OCI-LY7 (cell line): ENCODE data around the gene HDAC4. TPM values are rescaled to one million over a fixed set of nuclear protein-coding genes. Genes with fewer than 3 reads are reported as not detected.

Experiments
- BruUV-seq: library from RNA; stranded (reverse); fragments of 400-500 nt; replicated peaks from 2 replicates; lab custom pipeline; 2021; lab: Mats Ljungman, UMichigan
- CTCF ChIA-PET: fragments of 300-600 bp; sonication (Branson Sonifier 250); formaldehyde crosslinking; loops from one replicate; lab custom pipeline; 2022; ENCODE audit warnings: antibody characterized with exemption; ENCODE audit not compliant: unreplicated experiment; lab: Charles Lee
- POLR2A ChIA-PET: fragments of 300-600 bp; sonication (Branson Sonifier 250); formaldehyde crosslinking; loops from one replicate; lab custom pipeline; 2022; ENCODE audit warnings: antibody characterized with exemption; lab: Charles Lee
- DNase-seq: peaks from one replicate; pipeline ENCODE4 v3.0.0-alpha.2; 2015; ENCODE audit warnings: low spot score
- H2AFZ ChIP-seq: fragments of 200-600 bp; sonication (generic), shearing (Covaris generic); 2 replicates; pipeline ENCODE4 v1.6.1; 2014; ENCODE audit warnings: mild to moderate bottlenecking, antibody characterized with exemption, low read length, moderate library complexity
- H3K27ac ChIP-seq: fragments of 200-600 bp; sonication (generic); 2 replicates; pipeline ENCODE4 v1.5.1; 2014; ENCODE audit warnings: mixed run types, low read depth, mild to moderate bottlenecking, moderate library complexity, low read length, inconsistent platforms; ENCODE audit not compliant: poor library complexity, severe bottlenecking
- H3K36me3 ChIP-seq: fragments of 200-600 bp; sonication (generic); 2 replicates; pipeline ENCODE4 v1.6.1; 2014; ENCODE audit warnings: mild to moderate bottlenecking, antibody characterized with exemption, low read length, moderate library complexity, mixed read lengths; ENCODE audit not compliant: insufficient read depth
- H3K4me1 ChIP-seq: fragments of 200-600 bp; sonication (generic); 2 replicates; pipeline ENCODE4 v1.5.1; 2014; ENCODE audit warnings: mild to moderate bottlenecking, low read length; ENCODE audit not compliant: insufficient read depth, poor library complexity, severe bottlenecking
- H3K4me2 ChIP-seq: fragments of 200-600 bp; sonication (generic); 2 replicates; pipeline ENCODE4 v1.6.1; 2014; ENCODE audit warnings: mild to moderate bottlenecking, low read length
- H3K4me3 ChIP-seq: fragments of 200-600 bp; sonication (generic); 2 replicates; pipeline ENCODE4 v1.5.1; 2014; ENCODE audit warnings: mild to moderate bottlenecking, low read depth, low read length; ENCODE audit not compliant: poor library complexity, severe bottlenecking
- H3K79me2 ChIP-seq: fragments of 200-600 bp; sonication (generic); 2 replicates; pipeline ENCODE4 v1.6.1; 2016; ENCODE audit warnings: low read depth, mild to moderate bottlenecking, low read length, moderate library complexity, mixed read lengths; ENCODE audit not compliant: insufficient read depth
- H3K9me2 ChIP-seq: fragments of 200-600 bp; sonication (generic); 2 replicates; pipeline ENCODE4 v1.6.1; 2016; ENCODE audit warnings: mild to moderate bottlenecking, low read length, mixed read lengths; ENCODE audit not compliant: insufficient read depth
- H3K9me3 ChIP-seq: fragments of 200-600 bp; sonication (generic); 2 replicates; pipeline ENCODE4 v1.6.1; 2014; ENCODE audit warnings: mild to moderate bottlenecking, mixed run types, low read length, mixed read lengths
- H4K20me1 ChIP-seq: fragments of 200-600 bp; sonication (generic); 2 replicates; pipeline ENCODE4 v1.6.1; 2014; ENCODE audit warnings: mild to moderate bottlenecking, antibody characterized with exemption, low read length, moderate library complexity, mixed read lengths; ENCODE audit not compliant: insufficient read depth
- CTCF ChIP-seq: fragments of 200-600 bp; sonication (generic); conservative IDR thresholded peaks from 2 replicates; pipeline ENCODE4 v1.5.1; 2014; ENCODE audit warnings: mild to moderate bottlenecking, antibody characterized with exemption, low read length, moderate library complexity, mixed read lengths
- EZH2phosphoT487 ChIP-seq: fragments of 200-600 bp; sonication (generic); IDR thresholded peaks from 2 replicates; pipeline ENCODE4 v1.6.1; 2018; ENCODE audit warnings: low read depth, borderline replicate concordance, mild to moderate bottlenecking, mixed run types, antibody characterized with exemption, low read length, moderate library complexity, mixed read lengths
- intact Hi-C: fragments of 100-400 bp; cut with micrococcal nuclease; formaldehyde crosslinking; loops from one replicate; pipeline ENCODE4 v1.10.0; 2022; ENCODE audit not compliant: unreplicated experiment
- total RNA-seq, 2 experiments: library from RNA; depleted of rRNA in 1 of 2; stranded (reverse); fragments of >200 nt in 1 of 2; shearing (Covaris generic) in 1 of 2; gene quantifications; 2 replicates each; pipeline ENCODE4 v1.2.3, GENCODE V29; 2014 to 2022

Gene HDAC4
- total RNA-seq, 2 experiments from 2014 or later, result 10.2 to 20.6 TPM

- H3K9me2 ChIP-seq, result no peaks in the 10 kb centered on the region
- no peaks in the 10 kb centered on the region for H3K4me1 ChIP-seq
- no peaks in the 10 kb centered on the region for H3K79me2 ChIP-seq
- TF ChIP-seq EZH2phosphoT487 (no peak), CTCF (no peak)
- H3K9me3 ChIP-seq, result 0 out of 2 replicates have a peak, but pooled peaks cover 5% of the 10 kb centered on the region
- DNase-seq, result no peak
- H4K20me1 ChIP-seq, result no peaks in the 10 kb centered on the region
- H3K4me2 ChIP-seq, result no peak overlapping the region
- intact Hi-C loops, result no loop called here
- no peak overlapping the region for H3K27ac ChIP-seq
- CTCF ChIA-PET, result no interaction called here
- peaks cover 6% of the 10 kb centered on the region; the same call in 1 of the 2 replicates for H3K36me3 ChIP-seq
- no TSS peak for BruUV-seq
- no peak overlapping the region for H2AFZ ChIP-seq
- POLR2A ChIA-PET, result interaction anchor here (0.6 kb wide), 1 partner anchor 198 kb away, joined by 5 read pairs; no protein-coding TSS in a partner anchor
- no peak overlapping the region for H3K4me3 ChIP-seq
Measured at GRCh38 chr2:239122421-239123110, 278.3 kb downstream of the HDAC4 start.

- Histone ChIP-seq H3K4me3 (no peak overlapping the region), H3K4me1 (no peaks in the 10 kb centered on the region), H3K79me2 (no peaks in the 10 kb centered on the region), H3K27ac (no peak overlapping the region), H3K4me2 (no peak overlapping the region), H3K9me2 (no peaks in the 10 kb centered on the region), H3K9me3 (0 out of 2 replicates have a peak, but pooled peaks cover 5% of the 10 kb centered on the region), H4K20me1 (no peaks in the 10 kb centered on the region), H3K36me3 (peaks cover 6% of the 10 kb centered on the region; the same call in 1 of the 2 replicates), H2AFZ (no peak overlapping the region)
- DNase-seq, result no peak
- no peak for TF ChIP-seq EZH2phosphoT487
- TF ChIP-seq CTCF, result no peak
- CTCF ChIA-PET, result no interaction called here
- intact Hi-C loops, result no loop called here
- BruUV-seq, result no TSS peak
- POLR2A ChIA-PET, result no interaction called here
Measured at GRCh38 chr2:239121600-239122012, 279.2 kb downstream of the HDAC4 start.

- no peak overlapping the region for H3K27ac ChIP-seq
- intact Hi-C loops, result no loop called here
- no peaks in the 10 kb centered on the region for H3K9me2 ChIP-seq
- H3K79me2 ChIP-seq, result no peaks in the 10 kb centered on the region
- DNase-seq, result no peak
- TF ChIP-seq EZH2phosphoT487, result no peak
- no peak for TF ChIP-seq CTCF
- no peak overlapping the region for H2AFZ ChIP-seq
- no peaks in the 10 kb centered on the region for H3K4me1 ChIP-seq
- BruUV-seq, result no TSS peak
- ChIA-PET CTCF (no interaction called here), POLR2A (interaction anchor here (0.7 kb wide), 1 partner anchor 773 kb away, joined by 4 read pairs; no protein-coding TSS in a partner anchor)
- H3K4me3 ChIP-seq, result no peak overlapping the region
- peaks cover 6% of the 10 kb centered on the region; the same call in 1 of the 2 replicates for H3K36me3 ChIP-seq
- H3K4me2 ChIP-seq, result no peak overlapping the region
- H4K20me1 ChIP-seq, result no peaks in the 10 kb centered on the region
- 0 out of 2 replicates have a peak, but pooled peaks cover 5% of the 10 kb centered on the region for H3K9me3 ChIP-seq
Measured at GRCh38 chr2:239120664-239121063, 280.2 kb downstream of the HDAC4 start.
